ENCODE measurements around the gene SH3GL3. TPM values are rescaled to one million over a fixed set of nuclear protein-coding genes. Genes with fewer than 3 reads are reported as not detected.

SH3GL3 gene
- total and polyA plus RNA-seq, 2 of the 8 experiments (the other 6 are each of a cell fraction or from before 2014, with no cell fraction given): 14.1 to 19.1 TPM

- Histone ChIP-seq H2AFZ (ENCODE audit: low read length) (no peak overlapping the region), H2AK5ac (ENCODE audit: low read depth, low read length) (no peak overlapping the region), H3K4me1 (replicated peaks in 1 of 4; ENCODE audit: control insufficient read depth in 3 of 4, insufficient read depth in 4 of 4, low read length in 3 of 4) (no peaks in the 10 kb centered on the region), H3K36me3 (ENCODE audit: control insufficient read depth in 2 of 4, insufficient read depth in 4 of 4, low read length in 3 of 4) (no peaks in the 10 kb centered on the region), H2BK120ac (replicated peaks; ENCODE audit: low read depth, low read length) (no peak overlapping the region), H3K27me3 (replicated peaks in 1 of 4; ENCODE audit: control insufficient read depth in 3 of 4, extremely low read depth in 1 of 4, insufficient read depth in 3 of 4, low read length in 3 of 4) (no peaks in the 10 kb centered on the region), H3K23me2 (ENCODE audit: low read depth, low read length) (no peaks in the 10 kb centered on the region), H3K79me2 (ENCODE audit: control insufficient read depth in 1 of 2, insufficient read depth in 2 of 2, low read length in 2 of 2) (no peaks in the 10 kb centered on the region), H3K18ac (ENCODE audit: extremely low read depth, low read length) (no peak overlapping the region), H4K91ac (replicated peaks; ENCODE audit: insufficient read length, low read length) (no peak overlapping the region), H3K4me3 (ENCODE audit: extremely low read depth in 1 of 4, insufficient read depth in 2 of 4, low read depth in 3 of 4, low read length in 4 of 4) (no peak overlapping the region), H4K5ac (ENCODE audit: insufficient read length, low read depth, low read length) (no peak overlapping the region), H3K79me1 (ENCODE audit: low read depth, low read length) (no peaks in the 10 kb centered on the region), H3K9ac (replicated peaks in 1 of 4; ENCODE audit: extremely low read depth in 1 of 4, low read depth in 3 of 4, low read length in 3 of 4) (no peak overlapping the region), H3K23ac (ENCODE audit: insufficient read length) (no peak overlapping the region), H3K4ac (replicated peaks; ENCODE audit: insufficient read length, low read depth, low read length) (no peak overlapping the region), H3K56ac (replicated peaks; ENCODE audit: insufficient read length, low read depth, low read length) (no peak overlapping the region), H2BK15ac (ENCODE audit: low read length) (no peak overlapping the region), H2BK12ac (ENCODE audit: low read depth, low read length) (no peak overlapping the region), H3K4me2 (ENCODE audit: insufficient read depth in 1 of 2, low read depth in 2 of 2, low read length in 2 of 2) (no peak overlapping the region), H4K20me1 (replicated peaks in 1 of 2; ENCODE audit: control insufficient read depth in 1 of 2, insufficient read depth in 2 of 2, low read length in 2 of 2) (no peaks in the 10 kb centered on the region), H4K8ac (ENCODE audit: extremely low read depth, insufficient read depth, low read length) (no peak overlapping the region), H3K14ac (ENCODE audit: insufficient read length) (no peak overlapping the region), H2BK20ac (ENCODE audit: low read length) (no peak overlapping the region), H2BK5ac (ENCODE audit: low read depth, low read length) (no peak overlapping the region), H3K27ac (ENCODE audit: low read depth, low read length) (no peak overlapping the region), H3K9me3 (ENCODE audit: insufficient read depth in 2 of 2, low read depth in 1 of 2, low read length in 1 of 2) (no peaks in the 10 kb centered on the region)
- no peak for TF ChIP-seq SP2 (IDR thresholded peaks at IDR 0.05; ENCODE audit: low read length)
- no peak for TF ChIP-seq KDM4A (IDR thresholded peaks at IDR 0.05; ENCODE audit: low read depth, low read length, severe bottlenecking)
- no peak for TF ChIP-seq POU5F1 (IDR thresholded peaks at IDR 0.05; ENCODE audit: low read depth, low read length)
- TF ChIP-seq CHD2 (IDR thresholded peaks at IDR 0.05; ENCODE audit: low read length): no peak
- no peak for TF ChIP-seq TAF7 (optimal IDR thresholded peaks at IDR 0.05; ENCODE audit: borderline replicate concordance, low read depth, low read length)
- TF ChIP-seq ATF2 (IDR thresholded peaks at IDR 0.05; ENCODE audit: low read length): no peak
- no peak for TF ChIP-seq RNF2 (IDR thresholded peaks at IDR 0.05; ENCODE audit: borderline replicate concordance, low read depth, low read length, missing control alignments, poor library complexity, severe bottlenecking)
- no peak for TF ChIP-seq TCF12 (IDR thresholded peaks at IDR 0.05; ENCODE audit: low read depth, low read length)
- no peak for TF ChIP-seq MAFK (IDR thresholded peaks at IDR 0.05; ENCODE audit: low read depth, low read length)
- WGBS, 2 experiments (ENCODE audit: extremely low coverage in 1 of 2, insufficient coverage in 1 of 2, insufficient read length in 1 of 2, insufficient replicate concordance in 2 of 2, low coverage in 1 of 2, low lambda C conversion rate in 2 of 2, missing lambda C conversion rate in 1 of 2): 79% methylated on average over 1 of the region's 1 CpG; no CpG with 5 or more reads in 1 of the 2 experiments
- POLR2A ChIA-PET (ENCODE audit: partially characterized antibody): interaction anchor here (1.8 kb wide), 1 partner anchor 9 kb away, joined by 3 read pairs; the partner anchor contains the start of gene ADAMTSL3
- FAIRE-seq (no peak), DNase-seq (ENCODE audit: low read depth in 1 of 2, low spot score in 2 of 2) (no peak)
- CTCF ChIA-PET (ENCODE audit: partially characterized antibody): interaction anchor here (3.3 kb wide), 1 partner anchor 13 kb away, joined by 12 read pairs; no protein-coding TSS in a partner anchor
Observed at GRCh38 chr15:83644439-83644838, 197.3 kb downstream of the SH3GL3 start.

All from H1 (cell line).